GM19351 (cell line): Measurements from ENCODE around the gene FITM1.

Source experiments
- ATAC-seq: cut with Tn5 transposase; IDR thresholded peaks from one replicate; pipeline ENCODE4 v1.9.1; 2021; ENCODE audit warnings: mild to moderate bottlenecking, moderate library complexity; ENCODE audit not compliant: unreplicated experiment

The FITM1 gene

DNA sequence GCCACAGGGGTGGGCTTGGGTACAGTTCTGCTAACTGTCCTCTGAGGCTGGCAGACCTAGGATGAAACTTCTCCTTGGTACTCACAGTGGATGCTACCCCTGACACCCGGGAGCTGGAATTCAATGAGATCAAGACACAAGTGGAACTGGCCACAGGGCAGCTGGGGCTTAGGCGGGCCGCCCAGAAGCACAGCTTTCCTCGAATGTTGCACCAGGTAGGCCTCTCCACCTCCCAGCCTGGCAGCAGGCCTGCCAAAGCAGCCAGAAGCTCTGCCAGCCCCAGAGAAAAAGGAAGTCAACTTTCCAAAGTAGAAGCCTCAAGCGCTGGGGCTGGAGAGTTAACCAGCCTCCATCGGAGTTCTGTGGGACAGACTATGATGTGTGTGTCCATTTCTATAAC, 13.3 kb upstream of the FITM1 start:
- no peak for ATAC-seq

DNA sequence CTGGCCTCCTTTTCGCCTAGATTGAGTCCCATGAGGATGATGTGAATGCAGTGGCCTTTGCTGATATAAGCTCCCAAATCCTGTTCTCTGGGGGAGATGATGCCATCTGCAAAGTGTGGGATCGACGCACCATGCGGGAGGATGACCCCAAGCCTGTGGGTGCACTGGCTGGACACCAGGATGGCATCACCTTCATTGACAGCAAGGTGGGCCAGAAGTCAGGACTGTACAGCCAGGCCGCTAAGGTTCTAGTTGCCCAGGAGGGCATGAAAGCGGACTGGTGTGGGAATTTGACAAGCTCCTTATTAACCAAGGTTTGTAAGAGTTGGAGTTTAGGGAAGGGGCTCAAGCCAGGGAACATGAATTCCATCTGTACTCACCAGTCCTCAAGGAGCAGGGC, 10.8 kb upstream of the FITM1 start:
- no peak for ATAC-seq

DNA sequence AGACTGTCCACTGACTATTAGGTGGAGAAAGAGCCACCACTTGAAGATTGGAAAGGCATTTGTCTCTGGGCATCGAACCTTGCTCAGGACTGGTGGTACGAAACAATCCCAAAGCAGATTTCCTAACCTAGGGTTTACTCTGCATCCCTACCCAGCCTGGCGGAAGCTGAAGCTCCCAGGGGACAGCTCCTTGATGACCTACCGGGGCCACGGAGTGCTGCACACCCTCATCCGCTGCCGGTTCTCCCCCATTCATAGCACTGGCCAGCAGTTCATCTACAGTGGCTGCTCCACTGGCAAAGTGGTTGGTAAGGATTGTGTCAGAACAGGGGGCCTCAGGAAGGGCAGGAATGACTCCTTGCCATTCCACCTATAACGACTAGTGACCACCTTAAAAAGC, 9.2 kb upstream of the FITM1 start:
- ATAC-seq: no peak

DNA sequence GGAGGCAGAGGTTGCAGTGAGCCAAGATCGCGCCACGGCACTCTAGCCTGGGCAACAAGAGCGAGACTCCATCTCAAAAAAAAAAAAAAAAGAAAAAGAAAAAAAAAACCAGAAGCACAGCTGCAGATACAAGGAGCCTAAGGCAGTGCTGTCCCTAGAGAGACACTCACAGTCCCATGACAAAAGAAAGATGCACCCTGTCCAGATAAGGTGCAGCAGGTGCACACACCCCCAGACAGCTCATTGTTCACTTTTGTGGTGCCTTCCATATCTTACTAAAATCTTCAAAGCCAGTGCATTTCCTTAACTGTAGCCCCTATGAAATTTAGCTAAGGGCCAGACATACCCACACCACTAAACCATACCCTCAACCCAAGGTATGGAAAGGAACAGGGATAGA, 8.0 kb upstream of the FITM1 start:
- ATAC-seq: no peak

DNA sequence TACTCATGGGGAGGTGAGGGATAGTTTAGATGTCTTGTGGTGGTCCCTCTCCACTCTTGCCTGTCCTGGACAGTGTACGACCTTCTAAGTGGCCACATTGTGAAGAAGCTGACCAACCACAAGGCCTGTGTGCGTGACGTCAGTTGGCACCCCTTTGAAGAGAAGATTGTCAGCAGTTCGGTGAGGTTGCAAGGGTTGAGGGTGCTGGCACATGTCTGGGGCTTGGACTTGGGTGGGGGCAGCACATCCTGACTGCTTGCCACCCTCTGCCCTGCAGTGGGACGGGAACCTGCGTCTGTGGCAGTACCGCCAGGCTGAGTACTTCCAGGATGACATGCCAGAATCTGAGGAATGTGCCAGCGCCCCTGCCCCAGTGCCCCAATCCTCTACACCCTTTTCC, 7.6 kb upstream of the FITM1 start:
- no peak for ATAC-seq

DNA sequence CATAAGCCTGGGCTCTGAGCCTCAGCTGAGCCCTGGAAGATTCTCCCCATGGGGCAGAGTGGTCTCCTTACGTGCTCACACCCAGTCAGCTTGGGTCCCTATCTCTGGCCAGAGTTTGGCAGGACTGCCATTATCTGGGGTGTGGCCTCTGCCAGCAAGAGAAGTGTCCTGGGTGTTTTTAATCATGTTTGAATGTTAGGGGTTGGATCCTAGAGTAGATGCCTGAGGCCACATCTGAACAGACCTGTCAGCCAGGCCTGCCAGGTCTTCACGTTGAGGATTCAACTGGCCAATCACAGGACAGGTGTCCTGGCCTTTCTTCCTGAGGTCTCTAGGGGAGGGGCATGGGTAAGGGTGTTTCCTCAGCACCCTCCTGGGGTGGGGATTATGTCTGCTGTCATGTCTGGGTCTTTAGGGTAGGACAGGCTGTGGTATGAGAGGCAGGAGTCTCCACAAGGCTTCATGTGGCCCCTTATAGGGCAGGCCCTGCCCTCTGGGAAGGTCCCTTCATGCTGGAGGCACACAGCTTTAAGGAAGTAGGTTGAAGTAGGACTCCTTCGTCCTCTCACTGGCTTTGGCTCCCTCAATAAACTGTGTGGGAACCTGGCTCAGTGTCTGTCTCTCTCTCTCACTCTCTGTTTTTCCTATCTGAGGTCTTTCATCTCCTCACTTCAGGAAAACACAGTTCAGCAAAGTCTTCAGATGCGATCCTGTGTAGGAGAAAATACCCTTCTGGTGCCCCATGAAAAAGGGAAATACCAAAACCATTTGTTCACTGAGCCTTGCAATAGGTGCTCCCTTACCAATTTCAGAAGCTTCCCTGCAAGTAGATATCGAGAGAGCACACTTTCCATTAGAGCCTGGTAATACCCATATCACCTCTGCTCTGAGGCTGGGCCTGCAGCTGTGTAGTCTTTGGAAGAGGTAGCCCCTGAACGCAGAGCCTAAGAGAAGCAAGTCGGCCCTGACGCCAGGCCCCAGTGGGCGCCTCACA, 6.7 kb upstream of the FITM1 start:
- ATAC-seq: peak; percentile 44

DNA sequence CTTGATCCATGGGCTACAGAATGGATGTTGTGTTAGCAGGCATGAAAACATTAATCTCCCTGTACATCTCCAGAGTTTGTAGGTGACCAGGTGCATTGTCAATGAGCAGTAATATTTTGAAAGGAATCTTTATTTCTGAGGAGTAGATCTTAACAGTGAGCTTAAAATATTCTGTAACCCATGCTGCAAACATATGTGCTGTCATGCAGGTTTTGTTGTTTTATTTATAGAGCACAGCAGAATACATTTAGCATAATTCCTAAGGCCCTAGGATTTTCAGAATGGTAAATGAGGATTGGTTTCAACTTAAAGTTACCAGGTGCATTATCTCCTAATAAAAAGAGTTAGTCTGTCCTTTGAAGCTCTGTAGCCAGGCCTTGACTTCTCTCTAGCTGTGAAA, 3.5 kb upstream of the FITM1 start:
- ATAC-seq: no peak

DNA sequence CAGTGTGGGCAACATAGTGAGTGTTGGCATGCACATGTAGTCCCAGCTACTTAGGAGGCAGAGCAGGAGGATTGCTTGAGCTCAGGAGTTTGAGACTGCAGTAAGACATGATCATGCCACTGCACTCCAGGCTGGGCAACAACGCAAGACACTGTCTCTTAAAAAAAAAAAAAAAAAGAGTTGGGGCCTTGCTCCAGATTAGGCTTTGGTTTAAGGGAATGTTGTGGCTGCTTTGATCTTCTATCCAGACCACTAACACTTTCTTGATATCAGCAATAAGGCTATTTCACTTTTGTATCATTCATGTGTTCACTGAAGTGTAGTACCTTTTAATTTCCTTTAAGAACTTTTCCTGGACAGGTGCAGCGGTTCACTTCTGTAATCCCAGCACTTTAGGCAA, 2.8 kb upstream of the FITM1 start:
- ATAC-seq: no peak

DNA sequence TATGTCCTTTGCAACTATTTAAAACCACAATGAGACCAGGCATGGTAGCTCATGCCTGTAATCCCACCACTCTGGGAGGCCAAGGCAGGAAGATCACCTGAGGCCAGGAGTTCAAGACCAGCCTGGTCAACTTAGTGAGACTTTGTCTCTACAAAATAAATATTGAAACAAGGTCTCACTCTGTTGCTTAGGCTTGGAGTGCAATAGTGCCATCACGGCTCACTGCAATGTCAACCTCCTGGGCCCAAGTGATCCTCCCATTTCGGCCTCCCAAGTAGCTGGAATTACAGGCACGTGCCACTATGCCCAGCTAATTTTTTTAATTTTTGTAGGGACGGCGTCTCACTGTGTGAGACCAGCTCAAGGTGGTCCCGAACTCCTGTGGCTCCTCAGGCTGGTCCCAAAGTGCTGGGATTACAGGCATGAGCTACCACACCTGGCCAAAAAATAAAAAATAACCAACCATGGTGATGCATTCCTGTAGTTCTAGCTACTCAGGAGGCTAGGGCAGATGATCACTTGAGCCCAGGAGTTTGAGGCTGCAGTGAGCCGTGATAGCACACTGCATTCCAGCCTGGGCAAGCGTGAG, 955 bp upstream of the FITM1 start:
- no peak for ATAC-seq

DNA sequence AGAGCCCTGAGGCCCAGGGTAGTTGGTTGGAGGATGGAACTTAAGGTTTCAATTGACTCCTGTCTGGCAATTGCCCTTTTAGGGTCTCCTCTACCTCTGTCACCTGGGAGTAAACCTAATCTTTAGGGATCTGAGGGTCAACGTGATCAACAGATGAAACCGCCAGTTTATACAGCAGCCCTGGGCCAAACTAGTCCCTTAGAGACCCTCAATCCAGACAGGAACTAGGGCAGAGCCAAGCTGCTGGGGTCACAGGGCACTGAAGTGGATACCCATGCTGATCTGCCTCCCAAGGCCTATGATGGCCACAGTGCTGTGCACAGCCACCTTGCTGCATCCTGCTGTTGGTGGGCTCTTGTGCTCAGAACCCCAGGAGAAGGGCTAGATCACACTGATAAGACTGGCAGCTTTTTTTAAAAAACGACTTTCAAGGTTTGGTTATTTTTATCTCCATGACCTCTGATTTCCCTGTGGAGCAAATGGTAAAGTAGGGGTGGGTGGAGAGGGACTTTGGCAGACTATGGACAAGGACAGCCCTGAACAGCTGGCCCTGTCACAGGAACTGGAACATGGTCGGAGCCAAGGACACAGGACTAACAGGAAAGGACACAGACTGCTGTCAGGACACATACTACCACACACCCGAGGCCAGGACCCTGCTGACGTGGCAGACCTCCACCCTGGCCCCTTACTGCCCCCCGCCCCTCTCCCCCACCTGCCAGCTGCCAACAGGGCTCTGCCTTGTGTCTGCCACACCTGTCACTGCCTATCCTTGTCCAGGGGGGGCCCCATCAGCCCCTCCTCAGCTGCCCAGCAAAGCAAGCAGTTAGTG, 474 bp downstream of the FITM1 start:
- no peak for ATAC-seq

DNA sequence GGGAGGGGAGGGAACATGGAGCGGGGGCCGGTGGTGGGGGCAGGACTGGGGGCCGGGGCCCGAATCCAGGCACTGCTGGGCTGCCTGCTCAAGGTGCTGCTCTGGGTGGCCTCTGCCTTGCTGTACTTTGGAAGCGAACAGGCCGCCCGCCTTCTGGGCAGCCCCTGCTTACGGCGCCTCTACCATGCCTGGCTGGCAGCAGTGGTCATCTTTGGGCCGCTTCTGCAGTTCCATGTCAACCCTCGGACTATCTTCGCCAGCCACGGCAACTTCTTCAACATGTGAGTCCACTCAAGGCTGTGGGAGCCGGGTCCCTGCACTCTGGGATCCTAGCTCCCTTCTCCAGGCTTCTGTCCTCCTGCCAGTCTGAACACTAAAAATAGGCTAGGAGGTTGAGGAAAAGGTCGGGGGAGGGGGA, 1.1 kb downstream of the FITM1 start:
- no peak for ATAC-seq

DNA sequence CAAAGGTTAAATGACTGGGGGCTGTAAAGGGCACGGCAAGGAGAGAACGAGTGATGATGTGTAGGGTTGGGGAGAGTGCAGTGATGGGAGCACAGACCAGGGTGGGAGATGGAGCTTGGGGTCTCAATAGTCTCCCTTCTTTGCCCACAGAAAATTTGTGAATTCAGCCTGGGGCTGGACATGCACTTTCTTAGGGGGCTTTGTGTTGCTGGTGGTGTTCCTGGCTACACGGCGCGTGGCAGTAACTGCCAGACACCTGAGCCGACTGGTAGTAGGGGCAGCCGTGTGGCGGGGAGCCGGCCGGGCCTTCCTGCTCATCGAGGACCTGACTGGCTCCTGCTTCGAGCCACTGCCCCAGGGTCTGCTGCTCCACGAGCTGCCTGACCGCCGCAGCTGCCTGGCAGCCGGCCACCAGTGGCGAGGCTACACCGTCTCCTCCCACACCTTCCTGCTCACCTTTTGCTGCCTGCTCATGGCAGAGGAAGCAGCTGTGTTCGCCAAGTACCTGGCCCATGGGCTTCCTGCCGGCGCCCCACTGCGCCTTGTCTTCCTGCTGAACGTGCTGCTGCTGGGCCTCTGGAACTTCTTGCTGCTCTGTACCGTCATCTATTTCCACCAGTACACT, 1.7 kb downstream of the FITM1 start:
- ATAC-seq: no peak

DNA sequence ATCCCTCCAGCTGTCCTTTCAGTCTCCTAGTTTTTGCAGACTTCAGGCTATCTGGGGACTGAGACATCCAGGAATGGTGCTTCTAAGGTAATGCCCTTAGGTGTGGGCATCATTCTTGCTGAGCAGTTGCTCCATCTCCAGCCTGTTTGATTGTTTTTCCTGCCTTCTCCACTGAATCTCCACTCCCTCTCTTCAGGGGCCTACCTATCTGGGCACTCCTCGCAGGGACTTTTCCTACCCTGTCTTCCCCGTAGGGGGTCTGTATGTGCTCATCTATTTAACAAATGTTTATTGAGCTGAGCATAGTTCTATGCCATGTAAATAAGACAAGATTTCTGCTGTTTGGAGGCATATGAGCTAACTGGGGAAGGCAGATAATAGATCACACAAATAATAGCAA, 2.5 kb downstream of the FITM1 start:
- ATAC-seq: no peak

DNA sequence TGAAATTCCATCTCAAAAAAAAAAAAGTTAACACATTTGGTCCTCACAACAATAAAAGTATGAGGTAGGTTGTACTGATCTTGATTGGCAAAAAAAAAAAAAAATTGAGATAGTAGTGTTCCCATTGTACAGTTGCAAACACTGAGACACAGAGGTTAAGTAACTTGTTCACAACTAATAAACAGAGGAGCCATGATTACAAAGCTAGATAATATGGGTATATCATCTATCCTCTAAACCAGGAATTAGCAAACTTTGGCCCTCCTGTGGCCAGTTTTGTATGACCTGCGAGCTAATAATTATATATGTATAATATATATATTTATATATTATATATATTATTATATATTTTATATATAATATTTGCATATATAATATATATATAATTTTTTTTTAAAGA, 3.3 kb downstream of the FITM1 start:
- ATAC-seq: no peak

DNA sequence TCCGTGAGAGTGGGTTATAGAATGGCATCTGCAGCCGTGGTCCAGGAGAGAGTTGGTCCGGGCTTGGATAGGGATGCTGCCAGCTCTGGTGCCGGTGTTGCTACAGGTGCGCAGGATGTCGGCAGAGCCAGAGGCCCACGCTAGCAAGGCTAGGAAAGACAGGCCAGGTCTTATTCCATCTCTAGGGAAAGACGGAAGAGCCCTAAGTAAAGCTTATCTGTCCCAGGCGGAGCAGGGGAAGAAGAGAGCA, 5.0 kb downstream of the FITM1 start:
- peak; percentile 12 for ATAC-seq

DNA sequence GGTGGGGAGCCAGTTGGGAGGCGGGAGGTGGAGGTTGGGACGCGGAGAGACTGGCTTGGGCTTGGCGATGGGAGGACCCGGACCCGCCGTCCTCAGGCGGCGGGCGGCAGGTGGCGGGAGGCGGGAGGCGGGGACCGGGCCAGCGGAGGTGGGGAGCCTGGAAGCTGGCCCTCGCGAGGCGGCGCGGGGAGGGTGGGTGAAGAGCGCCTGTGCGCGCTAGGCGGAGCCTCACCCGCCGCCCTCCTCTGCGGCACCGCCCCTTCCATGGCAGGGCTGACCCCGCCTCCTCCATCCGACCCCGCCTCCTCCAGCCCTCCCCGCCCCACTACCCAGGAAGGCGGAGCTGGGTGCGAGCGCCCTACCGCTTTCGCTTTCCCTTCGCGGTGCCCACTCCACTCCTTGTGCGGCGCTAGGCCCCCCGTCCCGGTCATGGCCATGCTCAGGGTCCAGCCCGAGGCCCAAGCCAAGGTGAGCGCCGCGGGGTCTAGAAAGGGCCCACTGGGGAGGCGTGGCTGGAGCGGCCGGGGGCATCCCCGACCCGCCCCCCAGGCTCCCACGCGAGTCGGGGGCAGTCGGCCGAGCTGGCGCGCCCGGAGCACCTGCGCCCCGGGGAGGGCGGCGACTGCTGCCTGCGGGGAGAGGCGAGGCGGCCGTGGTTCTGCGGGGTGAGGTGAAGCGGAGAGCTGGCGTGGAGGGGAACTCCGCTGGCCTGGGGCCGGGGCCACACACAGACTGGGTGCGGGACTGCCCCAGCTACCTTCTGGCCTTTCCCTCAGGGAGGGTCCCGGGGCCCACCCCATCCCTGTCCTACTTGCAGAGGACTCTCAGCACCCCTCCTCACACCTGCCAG, 5.6 kb downstream of the FITM1 start, which contains the start of gene PSME1:
TSS of gene PSME1 (plus strand) at position 361 of the 850 bp plus-strand sequence. CDS start at position 430, 69 bp downstream.
- ATAC-seq: peak; percentile 81

DNA sequence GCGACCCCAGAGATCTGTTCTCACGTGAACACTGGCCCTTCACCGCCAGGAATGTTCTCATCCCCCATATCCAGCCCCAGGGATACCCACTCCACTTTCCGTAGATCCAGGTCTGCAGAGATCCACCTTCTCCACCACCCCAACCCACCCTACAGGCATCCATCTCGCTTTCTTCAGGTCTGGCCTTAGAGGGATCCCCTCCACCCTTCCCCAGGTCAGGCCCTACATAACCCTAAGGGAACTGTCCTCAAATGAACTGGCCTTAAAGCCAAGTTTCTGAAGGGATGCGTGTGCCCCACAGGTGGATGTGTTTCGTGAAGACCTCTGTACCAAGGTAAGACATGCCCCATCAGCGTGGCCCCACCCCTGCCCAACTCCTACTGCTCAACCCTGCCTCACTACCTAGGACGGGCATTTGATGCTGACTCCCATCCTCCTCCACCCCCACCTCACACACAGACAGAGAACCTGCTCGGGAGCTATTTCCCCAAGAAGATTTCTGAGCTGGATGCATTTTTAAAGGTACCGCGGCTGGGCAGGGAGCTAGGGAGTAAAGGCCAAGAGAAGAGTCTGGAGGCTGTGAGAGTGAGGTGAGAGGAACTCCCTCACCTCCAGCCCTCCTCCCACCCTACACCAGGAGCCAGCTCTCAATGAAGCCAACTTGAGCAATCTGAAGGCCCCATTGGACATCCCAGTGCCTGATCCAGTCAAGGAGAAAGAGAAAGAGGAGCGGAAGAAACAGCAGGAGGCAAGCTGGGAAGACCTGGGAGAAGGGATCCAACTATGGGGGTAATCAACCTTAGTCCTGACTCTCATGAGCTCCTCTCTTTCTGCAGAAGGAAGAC, 6.4 kb downstream of the FITM1 start:
- ATAC-seq: no peak

DNA sequence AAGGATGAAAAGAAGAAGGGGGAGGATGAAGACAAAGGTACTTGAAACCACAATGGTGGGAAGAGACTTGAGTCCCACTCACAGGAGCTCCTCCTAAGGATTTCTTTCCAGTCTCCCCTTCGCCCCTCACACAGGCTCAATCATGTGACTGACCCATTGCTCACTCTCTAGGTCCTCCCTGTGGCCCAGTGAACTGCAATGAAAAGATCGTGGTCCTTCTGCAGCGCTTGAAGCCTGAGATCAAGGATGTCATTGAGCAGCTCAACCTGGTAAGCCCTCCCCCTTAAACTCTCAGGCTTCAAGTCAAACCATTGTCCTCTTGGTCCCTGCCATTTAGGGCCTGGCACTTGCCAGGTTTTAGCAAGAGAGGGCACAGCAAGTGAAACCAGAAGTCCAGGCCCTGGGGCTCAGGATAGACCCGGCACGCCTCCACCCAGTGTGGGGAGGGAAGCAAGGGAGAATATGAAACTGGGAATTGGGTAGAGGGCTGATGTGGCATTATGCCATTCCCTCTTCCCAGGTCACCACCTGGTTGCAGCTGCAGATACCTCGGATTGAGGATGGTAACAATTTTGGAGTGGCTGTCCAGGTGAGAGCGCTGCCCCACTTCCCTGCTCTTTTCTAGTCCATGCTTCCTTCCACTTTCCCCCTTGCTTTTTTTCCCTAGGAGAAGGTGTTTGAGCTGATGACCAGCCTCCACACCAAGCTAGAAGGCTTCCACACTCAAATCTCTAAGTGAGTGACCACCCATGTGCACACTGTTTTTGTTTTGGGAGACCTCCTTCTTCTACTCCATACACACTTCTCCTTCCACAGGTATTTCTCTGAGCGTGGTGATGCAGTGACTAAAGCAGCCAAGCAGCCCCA, 7.3 kb downstream of the FITM1 start:
- ATAC-seq: no peak
